OCI-LY1 (cell line): ENCODE measurements around the gene KRTAP10-10.

Experiments used
- EZH2 ChIP-seq: fragments of 200-600 bp; sonication (generic), shearing (Covaris generic); IDR thresholded peaks from 2 replicates; pipeline ENCODE4 v1.8.0; 2017; ENCODE audit warnings: borderline replicate concordance, mixed run types, mild to moderate bottlenecking, antibody characterized with exemption, low read length, moderate library complexity, mixed read lengths
- TF ChIP-seq, protein P1 (sequence below): fragments of 200-600 bp; sonication (generic), shearing (Covaris generic); IDR thresholded peaks from 2 replicates; pipeline ENCODE4 v1.5.1; 2017; ENCODE audit warnings: mild to moderate bottlenecking, antibody characterized with exemption, low read length, moderate library complexity, mixed read lengths

DNA sequence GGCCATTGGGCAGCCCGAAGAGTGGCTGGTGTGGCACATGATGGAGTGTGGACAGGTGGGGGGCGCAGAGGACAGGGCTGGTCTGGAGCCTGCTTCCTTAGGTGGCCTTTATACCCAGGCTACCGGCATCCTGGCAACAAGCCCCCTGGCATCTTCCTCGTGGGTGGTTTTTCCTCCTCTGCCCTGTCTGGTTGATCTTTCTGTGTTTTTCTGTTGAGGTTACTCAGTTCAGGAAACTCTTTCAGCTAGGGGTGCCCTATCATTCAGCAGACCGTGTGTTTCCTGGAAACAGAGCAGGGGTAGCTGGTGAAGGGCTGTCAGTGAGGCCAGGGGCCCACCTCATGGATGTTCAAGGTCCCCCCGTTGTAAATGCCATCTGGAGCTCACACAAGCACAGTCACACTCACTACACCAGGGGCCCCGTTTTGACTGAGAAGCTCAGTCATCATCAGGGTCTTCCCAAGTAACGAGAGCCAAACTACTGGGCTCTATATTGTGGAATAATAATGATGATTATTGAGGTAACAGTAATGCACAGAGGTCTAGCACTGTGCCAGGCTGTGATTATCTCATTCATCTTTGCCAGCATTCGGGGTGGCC is 17.5 kb downstream of the KRTAP10-10 start, which contains the start of gene KRTAP12-4:
- TF ChIP-seq, protein P1, sequence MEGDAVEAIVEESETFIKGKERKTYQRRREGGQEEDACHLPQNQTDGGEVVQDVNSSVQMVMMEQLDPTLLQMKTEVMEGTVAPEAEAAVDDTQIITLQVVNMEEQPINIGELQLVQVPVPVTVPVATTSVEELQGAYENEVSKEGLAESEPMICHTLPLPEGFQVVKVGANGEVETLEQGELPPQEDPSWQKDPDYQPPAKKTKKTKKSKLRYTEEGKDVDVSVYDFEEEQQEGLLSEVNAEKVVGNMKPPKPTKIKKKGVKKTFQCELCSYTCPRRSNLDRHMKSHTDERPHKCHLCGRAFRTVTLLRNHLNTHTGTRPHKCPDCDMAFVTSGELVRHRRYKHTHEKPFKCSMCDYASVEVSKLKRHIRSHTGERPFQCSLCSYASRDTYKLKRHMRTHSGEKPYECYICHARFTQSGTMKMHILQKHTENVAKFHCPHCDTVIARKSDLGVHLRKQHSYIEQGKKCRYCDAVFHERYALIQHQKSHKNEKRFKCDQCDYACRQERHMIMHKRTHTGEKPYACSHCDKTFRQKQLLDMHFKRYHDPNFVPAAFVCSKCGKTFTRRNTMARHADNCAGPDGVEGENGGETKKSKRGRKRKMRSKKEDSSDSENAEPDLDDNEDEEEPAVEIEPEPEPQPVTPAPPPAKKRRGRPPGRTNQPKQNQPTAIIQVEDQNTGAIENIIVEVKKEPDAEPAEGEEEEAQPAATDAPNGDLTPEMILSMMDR: no peak
- no peak for TF ChIP-seq EZH2
